Neural crest cell (in vitro differentiated cells): ENCODE results near the gene CDX2. TPM values are rescaled to one million over a fixed set of nuclear protein-coding genes. Genes with fewer than 3 reads are reported as not detected.
A peak's percentile ranks its signal among the peaks of the same experiment; 100 is the strongest.

ENCODE experiments used
- DNase-seq: peaks from one replicate; pipeline ENCODE4 v3.0.0; 2021; ENCODE audit warnings: low read depth, mixed read lengths, low spot score
- H3K27ac Mint-ChIP-seq: one replicate; pipeline ENCODE4 v1.8.0; 2021; ENCODE audit warnings: mild to moderate bottlenecking, mixed read lengths; ENCODE audit not compliant: unreplicated experiment
- H3K27me3 Mint-ChIP-seq: 2 replicates; pipeline ENCODE4 v1.8.0; 2021; ENCODE audit warnings: low read depth, mild to moderate bottlenecking, mixed read lengths
- H3K36me3 Mint-ChIP-seq: 2 replicates; pipeline ENCODE4 v1.8.0; 2021; ENCODE audit warnings: low read depth, mild to moderate bottlenecking, mixed read lengths
- H3K4me1 Mint-ChIP-seq: 2 replicates; pipeline ENCODE4 v1.8.0; 2021; ENCODE audit warnings: mixed read lengths
- H3K4me3 Mint-ChIP-seq: one replicate; pipeline ENCODE4 v1.8.0; 2021; ENCODE audit warnings: mild to moderate bottlenecking, mixed read lengths
- H3K9me3 Mint-ChIP-seq: 2 replicates; pipeline ENCODE4 v1.8.0; 2021; ENCODE audit warnings: mixed read lengths
- total RNA-seq: library from RNA; stranded (reverse); gene quantifications from 2 replicates; pipeline ENCODE4 v1.2.1, GENCODE V29; 2021
- TF ChIP-seq, protein P1 (sequence below): fragments of 200-600 bp; sonication (generic); conservative IDR thresholded peaks from 2 replicates; pipeline ENCODE4 v1.5.0; 2021; ENCODE audit warnings: antibody characterized with exemption, mild to moderate bottlenecking

The CDX2 gene
- total RNA-seq, 1 donor from 2014 or later = 2.4 TPM

GRCh38 chr13:27961227-27962085 is 7.7 kb downstream of the CDX2 start:
- H3K4me1 Mint-ChIP-seq = peaks cover 13% of the 10 kb centered on the region
- no peak overlapping the region for H3K27ac Mint-ChIP-seq
- peaks cover 98% of the 10 kb centered on the region for H3K27me3 Mint-ChIP-seq
- TF ChIP-seq, protein P1, sequence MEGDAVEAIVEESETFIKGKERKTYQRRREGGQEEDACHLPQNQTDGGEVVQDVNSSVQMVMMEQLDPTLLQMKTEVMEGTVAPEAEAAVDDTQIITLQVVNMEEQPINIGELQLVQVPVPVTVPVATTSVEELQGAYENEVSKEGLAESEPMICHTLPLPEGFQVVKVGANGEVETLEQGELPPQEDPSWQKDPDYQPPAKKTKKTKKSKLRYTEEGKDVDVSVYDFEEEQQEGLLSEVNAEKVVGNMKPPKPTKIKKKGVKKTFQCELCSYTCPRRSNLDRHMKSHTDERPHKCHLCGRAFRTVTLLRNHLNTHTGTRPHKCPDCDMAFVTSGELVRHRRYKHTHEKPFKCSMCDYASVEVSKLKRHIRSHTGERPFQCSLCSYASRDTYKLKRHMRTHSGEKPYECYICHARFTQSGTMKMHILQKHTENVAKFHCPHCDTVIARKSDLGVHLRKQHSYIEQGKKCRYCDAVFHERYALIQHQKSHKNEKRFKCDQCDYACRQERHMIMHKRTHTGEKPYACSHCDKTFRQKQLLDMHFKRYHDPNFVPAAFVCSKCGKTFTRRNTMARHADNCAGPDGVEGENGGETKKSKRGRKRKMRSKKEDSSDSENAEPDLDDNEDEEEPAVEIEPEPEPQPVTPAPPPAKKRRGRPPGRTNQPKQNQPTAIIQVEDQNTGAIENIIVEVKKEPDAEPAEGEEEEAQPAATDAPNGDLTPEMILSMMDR = no peak
- H3K4me3 Mint-ChIP-seq = no peak overlapping the region
- H3K9me3 Mint-ChIP-seq = no peaks in the 10 kb centered on the region
- DNase-seq = no peak
- H3K36me3 Mint-ChIP-seq = no peaks in the 10 kb centered on the region

DNA sequence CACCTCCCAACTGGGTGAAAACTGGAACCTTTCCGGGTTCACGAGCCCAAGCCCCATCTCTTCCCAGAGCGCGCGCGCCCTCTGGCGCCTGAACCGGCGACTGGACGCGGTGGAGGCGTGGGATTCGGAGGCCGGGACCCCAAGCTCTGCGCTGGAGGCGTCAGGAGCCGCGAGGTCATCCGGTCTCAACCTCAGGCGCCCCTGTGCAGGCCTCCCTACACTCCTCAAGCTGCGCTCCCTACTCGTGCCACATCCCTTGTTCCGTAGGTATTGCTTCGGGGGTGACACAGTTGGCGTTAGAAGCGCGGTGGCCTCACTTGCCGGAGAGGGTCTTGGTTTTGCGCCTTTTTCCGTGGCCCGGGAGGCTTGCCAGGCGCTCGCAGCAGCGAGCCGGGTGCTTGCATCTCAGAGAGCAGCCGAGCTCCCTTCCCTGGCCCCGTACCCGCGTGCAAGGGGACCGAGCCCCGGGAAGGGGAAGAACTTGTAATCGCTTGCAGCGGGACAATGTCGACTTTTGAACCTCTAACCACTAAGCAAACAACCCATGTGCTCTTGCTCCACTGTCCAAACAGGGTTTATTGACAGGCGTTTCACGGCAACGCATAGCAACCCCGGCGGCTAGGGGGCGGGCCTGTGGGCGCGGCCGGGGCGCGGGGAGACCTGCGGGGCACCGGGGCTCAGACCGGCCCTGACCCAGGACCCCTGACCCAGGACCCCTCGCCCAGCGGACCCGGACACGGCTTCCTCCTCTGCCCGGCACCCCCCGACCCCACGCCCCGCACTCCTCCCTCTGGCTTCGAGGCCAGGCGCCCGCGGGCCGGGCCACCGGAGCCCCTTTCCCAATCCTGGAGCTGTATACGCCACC is 8.5 kb downstream of the CDX2 start:
- TF ChIP-seq, protein P1 = peak; percentile 68
- DNase-seq = peak; percentile 61
- H3K27me3 Mint-ChIP-seq = peaks cover 98% of the 10 kb centered on the region
- H3K27ac Mint-ChIP-seq = no peak overlapping the region
- H3K36me3 Mint-ChIP-seq = no peaks in the 10 kb centered on the region
- H3K4me1 Mint-ChIP-seq = peaks cover 5% of the 10 kb centered on the region
- H3K9me3 Mint-ChIP-seq = no peaks in the 10 kb centered on the region
- no peak overlapping the region for H3K4me3 Mint-ChIP-seq

GRCh38 chr13:27959976-27960361 is 9.1 kb downstream of the CDX2 start:
- Mint-ChIP-seq H3K36me3 (no peaks in the 10 kb centered on the region), H3K4me3 (no peak overlapping the region), H3K27ac (no peak overlapping the region), H3K9me3 (no peaks in the 10 kb centered on the region), H3K4me1 (peaks cover 3% of the 10 kb centered on the region), H3K27me3 (peaks cover 98% of the 10 kb centered on the region)
- no peak for DNase-seq
- TF ChIP-seq, protein P1 = no peak

DNA sequence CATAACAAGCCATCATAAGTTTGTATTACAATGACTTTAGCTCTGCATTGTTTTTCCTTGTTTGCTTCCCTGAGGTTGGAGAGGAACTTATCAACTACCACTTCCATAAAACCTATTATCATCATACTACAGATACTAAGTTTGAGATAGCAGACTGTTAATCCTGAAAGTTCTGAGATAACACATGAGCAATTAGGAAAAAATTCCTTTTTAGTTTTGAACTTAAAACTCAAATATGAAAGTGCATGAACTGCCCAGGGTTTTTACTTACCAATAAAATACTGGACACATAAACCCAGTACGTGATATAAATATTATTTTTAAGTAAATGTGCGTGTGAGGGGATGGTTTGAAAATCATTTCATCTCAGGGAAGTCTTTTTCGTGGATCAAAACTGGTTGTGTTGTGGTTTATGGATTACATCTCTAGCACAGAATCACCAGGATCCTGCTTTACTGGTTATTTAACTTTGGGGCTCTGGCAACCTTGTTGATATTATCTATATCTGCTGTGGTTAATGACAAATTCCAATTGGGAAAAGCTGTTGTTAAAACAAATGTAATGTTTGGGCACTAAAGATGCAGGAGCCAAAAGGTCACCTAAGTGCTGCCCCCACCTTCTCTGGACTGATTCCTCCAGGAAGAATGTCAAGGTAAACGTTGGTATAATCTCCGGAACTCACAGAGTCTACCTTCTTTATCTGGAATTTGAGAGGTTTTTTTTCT is 12.4 kb downstream of the CDX2 start:
- TF ChIP-seq, protein P1 = no peak
- Mint-ChIP-seq H3K4me3 (no peak overlapping the region), H3K27me3 (peaks cover 94% of the 10 kb centered on the region), H3K4me1 (peaks cover 3% of the 10 kb centered on the region), H3K9me3 (no peaks in the 10 kb centered on the region), H3K27ac (no peak overlapping the region), H3K36me3 (no peaks in the 10 kb centered on the region)
- no peak for DNase-seq

DNA sequence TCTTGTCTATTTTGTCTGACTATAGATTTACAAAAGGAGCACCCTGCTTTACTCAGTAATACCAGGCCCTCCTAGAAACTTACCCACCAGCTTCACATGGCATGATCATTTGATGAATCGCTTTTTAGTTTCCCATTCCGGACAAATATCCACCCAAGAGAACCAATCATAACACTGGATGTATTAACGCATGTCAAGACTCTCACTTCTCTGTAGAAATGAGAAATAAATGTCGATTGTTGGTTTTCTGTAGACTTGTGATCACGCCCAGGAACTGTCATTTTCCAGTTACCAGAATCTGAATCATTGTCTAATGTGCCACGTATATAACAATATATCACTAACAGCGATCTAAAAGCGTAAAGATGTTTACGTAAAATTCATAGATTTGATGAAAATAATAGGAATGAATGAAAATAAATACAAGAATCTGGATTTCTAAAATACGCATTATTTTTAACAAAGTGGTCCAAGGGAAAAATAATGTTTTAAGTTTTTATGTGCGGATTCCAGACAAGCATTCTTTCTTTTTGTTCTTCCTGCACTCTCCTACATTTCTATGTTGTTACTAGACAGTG is 14.0 kb downstream of the CDX2 start:
- H3K4me3 Mint-ChIP-seq = peak overlapping the region; percentile 23
- H3K36me3 Mint-ChIP-seq = no peaks in the 10 kb centered on the region
- H3K4me1 Mint-ChIP-seq = peaks cover 2% of the 10 kb centered on the region
- DNase-seq = no peak
- TF ChIP-seq, protein P1 = no peak
- no peak overlapping the region for H3K27ac Mint-ChIP-seq
- H3K27me3 Mint-ChIP-seq = peaks cover 95% of the 10 kb centered on the region
- H3K9me3 Mint-ChIP-seq = peaks cover under 1% of the 10 kb centered on the region
